ENCODE data around the gene IL13. TPM values are rescaled to one million over a fixed set of nuclear protein-coding genes. Genes with fewer than 3 reads are reported as not detected.

IL13 gene
- total RNA-seq, 2 donors from 2014 or later: 0.20 TPM; not detected in 1

GRCh38 chr5:132668706-132669454 lies 10.9 kb downstream of the IL13 start:
- no peak overlapping the region for H3K27ac Mint-ChIP-seq
- peaks cover 2% of the 10 kb centered on the region for H3K36me3 Mint-ChIP-seq (ENCODE audit: low read depth)
- no peak for DNase-seq
- no peak overlapping the region for H3K4me3 Mint-ChIP-seq
- no peaks in the 10 kb centered on the region for H3K9me3 ChIP-seq (ENCODE audit: control insufficient read depth, low read length, poor library complexity, severe bottlenecking)
- peaks cover 4% of the 10 kb centered on the region for H3K4me1 Mint-ChIP-seq
- ATAC-seq: no peak
- H3K27me3 Mint-ChIP-seq: peaks cover 8% of the 10 kb centered on the region

- peaks cover 2% of the 10 kb centered on the region for H3K36me3 Mint-ChIP-seq (ENCODE audit: low read depth)
- H3K27ac Mint-ChIP-seq: no peak overlapping the region
- DNase-seq: no peak
- no peaks in the 10 kb centered on the region for H3K9me3 ChIP-seq (ENCODE audit: control insufficient read depth, low read length, poor library complexity, severe bottlenecking)
- ATAC-seq: no peak
- H3K4me3 Mint-ChIP-seq: no peak overlapping the region
- peaks cover 8% of the 10 kb centered on the region for H3K27me3 Mint-ChIP-seq
- peaks cover 2% of the 10 kb centered on the region for H3K4me1 Mint-ChIP-seq
These were observed 11.5 kb downstream of the IL13 start for GRCh38 chr5:132669455-132669820.

GRCh38 chr5:132669966-132670882 lies 12.3 kb downstream of the IL13 start:
- H3K9me3 ChIP-seq (ENCODE audit: control insufficient read depth, low read length, poor library complexity, severe bottlenecking): no peaks in the 10 kb centered on the region
- H3K4me3 Mint-ChIP-seq: no peak overlapping the region
- ATAC-seq: no peak
- DNase-seq: no peak
- peaks cover 2% of the 10 kb centered on the region for H3K36me3 Mint-ChIP-seq (ENCODE audit: low read depth)
- peaks cover 2% of the 10 kb centered on the region for H3K4me1 Mint-ChIP-seq
- H3K27me3 Mint-ChIP-seq: peaks cover 8% of the 10 kb centered on the region
- no peak overlapping the region for H3K27ac Mint-ChIP-seq

- no peak overlapping the region for H3K27ac Mint-ChIP-seq
- H3K9me3 ChIP-seq (ENCODE audit: control insufficient read depth, low read length, poor library complexity, severe bottlenecking): no peaks in the 10 kb centered on the region
- ATAC-seq (no peak), DNase-seq (no peak)
- no peaks in the 10 kb centered on the region for H3K4me1 Mint-ChIP-seq
- peaks cover 2% of the 10 kb centered on the region for H3K36me3 Mint-ChIP-seq (ENCODE audit: low read depth)
- H3K27me3 Mint-ChIP-seq: peaks cover 8% of the 10 kb centered on the region
- H3K4me3 Mint-ChIP-seq: no peak overlapping the region
These were observed 13.0 kb downstream of the IL13 start for GRCh38 chr5:132671000-132671399.

- H3K4me3 Mint-ChIP-seq: no peak overlapping the region
- H3K27me3 Mint-ChIP-seq: peaks cover 4% of the 10 kb centered on the region
- no peak for DNase-seq
- H3K36me3 Mint-ChIP-seq (ENCODE audit: low read depth): peaks cover 3% of the 10 kb centered on the region
- ATAC-seq: no peak
- no peaks in the 10 kb centered on the region for H3K4me1 Mint-ChIP-seq
- no peak overlapping the region for H3K27ac Mint-ChIP-seq
- H3K9me3 ChIP-seq (ENCODE audit: control insufficient read depth, low read length, poor library complexity, severe bottlenecking): no peaks in the 10 kb centered on the region
These were observed 15.5 kb downstream of the IL13 start for GRCh38 chr5:132673488-132673887.

- peaks cover 4% of the 10 kb centered on the region for H3K27me3 Mint-ChIP-seq
- no peaks in the 10 kb centered on the region for H3K4me1 Mint-ChIP-seq
- DNase-seq (no peak), ATAC-seq (no peak)
- H3K27ac Mint-ChIP-seq: peak within 1 kb of the TSS; percentile 51
- H3K9me3 ChIP-seq (ENCODE audit: control insufficient read depth, low read length, poor library complexity, severe bottlenecking): no peaks in the 10 kb centered on the region
- H3K4me3 Mint-ChIP-seq: peak within 1 kb of the TSS; percentile 39
- peaks cover 3% of the 10 kb centered on the region for H3K36me3 Mint-ChIP-seq (ENCODE audit: low read depth)
These were observed 16.1 kb downstream of the IL13 start, which contains the start of gene IL4 for GRCh38 chr5:132673939-132674630. TSS of gene IL4 (plus strand) at chr5:132673989. CDS start at chr5:132674051, 62 bp downstream.

- ATAC-seq: no peak
- H3K27me3 Mint-ChIP-seq: peaks cover 4% of the 10 kb centered on the region
- peak overlapping the region; percentile 51 for H3K27ac Mint-ChIP-seq
- peak overlapping the region; percentile 39 for H3K4me3 Mint-ChIP-seq
- DNase-seq: no peak
- peaks cover 3% of the 10 kb centered on the region for H3K36me3 Mint-ChIP-seq (ENCODE audit: low read depth)
- no peaks in the 10 kb centered on the region for H3K4me1 Mint-ChIP-seq
- H3K9me3 ChIP-seq (ENCODE audit: control insufficient read depth, low read length, poor library complexity, severe bottlenecking): no peaks in the 10 kb centered on the region
These were observed 16.9 kb downstream of the IL13 start for GRCh38 chr5:132674671-132675506.

- H3K27me3 Mint-ChIP-seq: peaks cover 4% of the 10 kb centered on the region
- no peak for ATAC-seq
- peaks cover 3% of the 10 kb centered on the region for H3K36me3 Mint-ChIP-seq (ENCODE audit: low read depth)
- H3K4me1 Mint-ChIP-seq: no peaks in the 10 kb centered on the region
- H3K4me3 Mint-ChIP-seq: no peak overlapping the region
- no peak overlapping the region for H3K27ac Mint-ChIP-seq
- H3K9me3 ChIP-seq (ENCODE audit: control insufficient read depth, low read length, poor library complexity, severe bottlenecking): no peaks in the 10 kb centered on the region
- no peak for DNase-seq
These were observed 18.1 kb downstream of the IL13 start for GRCh38 chr5:132675936-132676689.

- peaks cover 3% of the 10 kb centered on the region for H3K4me1 Mint-ChIP-seq
- no peak overlapping the region for H3K27ac Mint-ChIP-seq
These were observed 19.2 kb downstream of the IL13 start for GRCh38 chr5:132677191-132677590.

GRCh38 chr5:132677682-132678400 lies 19.9 kb downstream of the IL13 start:
- peaks cover 5% of the 10 kb centered on the region for H3K36me3 Mint-ChIP-seq (ENCODE audit: low read depth)
- H3K9me3 ChIP-seq (ENCODE audit: control insufficient read depth, low read length, poor library complexity, severe bottlenecking): no peaks in the 10 kb centered on the region
- H3K4me3 Mint-ChIP-seq: peak overlapping the region; percentile 15
- ATAC-seq: no peak
- no peak for DNase-seq
- peaks cover 3% of the 10 kb centered on the region for H3K4me1 Mint-ChIP-seq
- H3K27ac Mint-ChIP-seq: no peak overlapping the region
- H3K27me3 Mint-ChIP-seq: peaks cover 4% of the 10 kb centered on the region

More at GRCh38 chr5:132677191-132677590, 19.2 kb downstream of the IL13 start:
- ATAC-seq: no peak
- H3K36me3 Mint-ChIP-seq (ENCODE audit: low read depth): peaks cover 5% of the 10 kb centered on the region
- no peak for DNase-seq
- H3K4me3 Mint-ChIP-seq: no peak overlapping the region
- H3K9me3 ChIP-seq (ENCODE audit: control insufficient read depth, low read length, poor library complexity, severe bottlenecking): no peaks in the 10 kb centered on the region
- peaks cover 4% of the 10 kb centered on the region for H3K27me3 Mint-ChIP-seq

- no peak for ATAC-seq
- peaks cover 4% of the 10 kb centered on the region for H3K27me3 Mint-ChIP-seq
- peaks cover 3% of the 10 kb centered on the region for H3K4me1 Mint-ChIP-seq
- H3K4me3 Mint-ChIP-seq: no peak overlapping the region
- no peak overlapping the region for H3K27ac Mint-ChIP-seq
- DNase-seq: no peak
- no peaks in the 10 kb centered on the region for H3K9me3 ChIP-seq (ENCODE audit: control insufficient read depth, low read length, poor library complexity, severe bottlenecking)
- H3K36me3 Mint-ChIP-seq (ENCODE audit: low read depth): peaks cover 5% of the 10 kb centered on the region
These were observed 20.8 kb downstream of the IL13 start for GRCh38 chr5:132678735-132679134.

All from T-helper 17 cell (primary cell).